GM20000 (cell line): ENCODE data around the gene FBXW7.

Source experiments
- DNase-seq: peaks from one replicate; pipeline ENCODE4 v3.0.0; 2012; ENCODE audit warnings: low spot score
- CTCF ChIP-seq: IDR thresholded peaks from 2 replicates; pipeline ENCODE4 v1.5.1; 2012; ENCODE audit warnings: mild to moderate bottlenecking, control low read depth; ENCODE audit errors: extremely low read depth, missing control alignments

FBXW7 gene

GRCh38 chr4:152422817-152423320 lies 113.0 kb downstream of the FBXW7 start:
- no peak for DNase-seq
- no peak for TF ChIP-seq CTCF

- no peak for TF ChIP-seq CTCF
- DNase-seq = no peak
These were observed 114.3 kb downstream of the FBXW7 start for GRCh38 chr4:152421576-152421975.

GRCh38 chr4:152419809-152420208 lies 116.1 kb downstream of the FBXW7 start:
- no peak for TF ChIP-seq CTCF
- no peak for DNase-seq

GRCh38 chr4:152417673-152418072 lies 118.2 kb downstream of the FBXW7 start:
- DNase-seq = no peak
- TF ChIP-seq CTCF = no peak

- no peak for TF ChIP-seq CTCF
- DNase-seq = no peak
These were observed 119.9 kb downstream of the FBXW7 start for GRCh38 chr4:152415980-152416379.

GRCh38 chr4:152408514-152409327 lies 127.2 kb downstream of the FBXW7 start:
- peak; percentile 20 for DNase-seq
- peak; percentile 43 for TF ChIP-seq CTCF

GRCh38 chr4:152401424-152401823 lies 134.5 kb downstream of the FBXW7 start:
- no peak for DNase-seq
- no peak for TF ChIP-seq CTCF
